HG03571 (cell line): ENCODE measurements around the gene RASSF1.
A peak's percentile ranks its signal among the peaks of the same experiment; 100 is the strongest.

Source experiments
- ATAC-seq: cut with Tn5 transposase; IDR thresholded peaks from one replicate; pipeline ENCODE4 v1.9.1; 2021; ENCODE audit not compliant: unreplicated experiment

The RASSF1 gene

DNA sequence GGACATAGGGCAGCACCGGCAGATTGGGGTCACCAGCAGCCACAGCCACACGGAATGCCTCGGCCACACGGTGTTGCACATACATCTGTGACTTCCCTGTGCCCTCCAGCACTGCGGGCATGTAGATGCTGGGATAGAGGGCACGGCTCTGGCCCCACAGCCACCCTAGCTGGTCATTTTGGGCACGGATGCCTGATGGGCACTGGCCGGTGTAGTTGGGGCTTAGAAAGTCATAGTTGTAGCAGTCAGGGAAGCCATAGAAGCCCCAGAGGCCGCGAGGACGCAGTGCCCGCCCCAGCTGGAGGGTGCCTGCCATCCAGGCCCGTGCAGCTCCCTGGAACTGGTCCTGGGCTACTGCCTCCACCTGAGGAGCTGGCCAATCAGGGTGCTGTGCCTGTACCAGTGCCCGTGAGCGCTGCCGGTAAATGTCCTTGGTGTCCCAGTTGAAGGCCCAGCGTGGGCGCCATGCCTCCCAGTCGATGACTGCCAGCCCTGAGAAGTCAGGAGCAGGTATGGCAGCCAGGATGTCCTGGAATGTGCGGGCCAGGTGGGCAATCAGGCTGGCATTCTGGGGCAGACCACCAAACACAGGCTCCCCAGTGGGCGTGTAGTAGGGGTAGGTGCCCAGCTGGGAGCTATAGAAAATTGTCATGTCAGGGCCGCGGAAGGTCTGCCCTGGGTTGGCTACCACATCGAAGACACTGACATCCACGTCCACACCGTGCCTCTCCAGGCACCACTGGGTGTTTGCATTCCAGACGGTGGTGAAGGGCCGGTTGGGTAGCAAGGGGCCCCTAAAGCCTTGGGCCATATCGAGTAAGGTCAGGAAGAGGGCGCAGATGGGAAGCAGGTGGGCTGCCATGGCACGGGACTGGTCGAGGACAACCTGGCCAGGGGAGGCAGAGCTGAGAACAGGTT lies 38.3 kb downstream of the RASSF1 start:
- ATAC-seq, result no peak

DNA sequence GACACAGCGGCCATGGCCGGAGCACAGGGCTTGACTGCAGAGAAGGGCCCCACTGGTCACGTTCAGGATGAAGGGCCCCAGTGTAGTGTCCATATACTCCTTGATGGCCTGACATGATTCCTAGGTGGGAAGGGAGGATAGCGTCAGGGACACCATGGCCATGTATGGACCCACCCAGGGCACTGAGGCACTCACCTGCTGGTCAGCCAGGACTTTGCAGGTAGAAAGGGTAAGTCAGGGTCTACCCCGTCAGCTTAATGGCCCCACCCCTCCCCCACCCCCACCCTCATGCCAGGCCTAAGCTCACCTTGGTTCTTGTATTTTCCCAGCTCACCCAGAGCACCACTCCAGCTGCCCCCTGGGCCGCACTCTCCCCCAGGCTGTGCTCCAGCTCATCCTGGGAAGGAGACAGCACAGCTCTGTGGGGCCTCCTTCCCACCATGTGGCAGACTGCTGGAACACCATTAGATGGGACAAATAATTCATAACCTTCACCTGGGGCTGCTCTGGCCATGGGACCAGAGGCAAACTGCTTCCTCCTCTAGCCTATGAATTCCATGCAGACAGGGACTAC lies 39.9 kb downstream of the RASSF1 start:
- ATAC-seq, result no peak

DNA sequence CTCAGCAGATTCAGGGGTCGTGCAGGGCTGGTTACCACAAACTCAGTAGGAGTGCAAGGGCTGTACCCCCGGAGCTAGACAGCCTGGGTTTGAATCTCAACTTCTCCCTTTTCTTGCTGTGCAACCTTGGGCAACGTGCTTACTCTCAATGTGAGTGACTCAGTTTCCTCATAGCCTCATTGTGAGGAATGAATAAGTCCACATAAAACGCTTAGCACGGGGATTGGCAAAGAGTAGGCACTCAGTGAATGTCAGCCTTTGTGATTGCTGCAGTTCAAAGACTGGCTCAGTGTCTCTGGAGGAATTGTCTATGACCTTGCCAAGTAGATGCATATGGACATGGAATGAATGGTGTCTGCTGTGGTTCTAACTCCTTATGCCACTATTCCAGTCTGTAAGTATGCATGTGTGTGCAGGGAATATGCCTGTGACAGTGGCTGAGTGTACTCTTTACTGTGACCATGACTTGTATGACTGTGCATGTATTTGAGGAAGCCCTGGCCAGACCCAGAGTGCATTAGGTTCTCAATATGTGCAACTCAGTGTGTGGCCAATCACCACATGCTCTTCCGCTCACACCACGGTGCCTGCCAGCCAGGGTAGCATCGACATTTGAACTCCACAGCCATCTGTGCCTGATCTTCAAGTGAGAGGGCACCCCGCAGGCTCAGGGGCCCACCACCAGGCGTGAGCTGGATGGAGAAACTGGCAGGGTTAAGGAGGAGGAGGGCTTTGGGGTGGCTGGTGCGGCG lies 40.5 kb downstream of the RASSF1 start:
- ATAC-seq, result no peak

DNA sequence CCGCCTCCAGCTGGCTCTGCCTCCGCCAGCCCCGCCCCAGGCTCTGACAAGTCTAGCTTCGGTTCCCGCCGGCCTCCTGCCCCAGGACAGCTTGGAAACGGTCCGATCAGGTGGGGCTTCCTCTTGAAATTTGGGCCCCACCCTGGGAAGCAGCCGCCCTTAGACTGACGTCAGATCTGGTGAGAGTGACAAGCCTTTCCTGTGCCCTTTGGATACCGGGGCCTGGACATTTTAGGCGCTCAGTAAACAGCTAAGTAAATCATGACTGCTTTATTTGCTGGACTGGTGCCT lies 41.1 kb downstream of the RASSF1 start:
- no peak for ATAC-seq

DNA sequence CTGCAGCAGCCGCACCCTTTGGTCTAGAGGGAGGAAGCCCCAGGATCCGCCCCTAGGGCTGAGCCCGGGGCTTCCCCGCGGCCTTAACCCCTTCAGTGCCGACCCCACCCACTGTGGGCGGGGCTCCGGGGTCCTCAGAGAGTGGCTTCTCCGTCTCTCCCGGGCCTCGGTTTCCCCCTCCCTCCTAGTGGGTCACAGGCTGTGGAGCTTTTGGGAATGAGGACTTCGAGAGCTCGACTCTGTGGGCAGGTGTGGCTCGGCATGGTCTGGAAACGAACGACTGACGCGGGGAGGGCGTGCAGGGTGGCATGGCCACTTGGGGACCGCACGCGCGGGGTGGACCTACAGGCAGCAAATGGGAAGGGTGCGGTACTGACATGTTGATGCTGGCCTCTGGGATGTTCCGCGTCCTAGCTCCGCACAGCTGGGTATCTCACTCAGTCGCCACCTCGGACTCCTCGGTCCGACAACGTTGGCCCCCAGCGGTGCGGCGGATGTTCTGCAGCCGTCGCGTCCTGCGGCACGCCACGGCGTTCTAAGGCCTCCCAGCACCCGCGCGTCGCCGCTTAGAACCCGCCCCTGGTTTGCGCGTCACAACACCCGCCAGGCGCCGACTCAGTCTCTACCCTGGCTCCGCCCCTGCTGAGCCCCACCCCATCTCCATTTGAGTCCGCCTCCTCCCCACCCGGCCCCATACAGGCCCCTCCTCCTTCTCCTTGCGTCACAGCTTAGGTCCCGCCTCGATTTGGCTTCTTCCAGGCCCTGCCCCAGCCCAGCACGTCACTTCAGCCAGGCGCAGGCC lies 41.6 kb downstream of the RASSF1 start, which contains the start of the genes HYAL3 and NAA80:
Gene HYAL3 (minus strand): TSS at position 570 of the 802 bp plus-strand sequence. CDS start 3,803 bp downstream, outside the sequence.
Gene NAA80 (minus strand): TSS at position 570 of the 802 bp plus-strand sequence. CDS start 1,942 bp downstream, outside the sequence.
- ATAC-seq, result peak; percentile 84

DNA sequence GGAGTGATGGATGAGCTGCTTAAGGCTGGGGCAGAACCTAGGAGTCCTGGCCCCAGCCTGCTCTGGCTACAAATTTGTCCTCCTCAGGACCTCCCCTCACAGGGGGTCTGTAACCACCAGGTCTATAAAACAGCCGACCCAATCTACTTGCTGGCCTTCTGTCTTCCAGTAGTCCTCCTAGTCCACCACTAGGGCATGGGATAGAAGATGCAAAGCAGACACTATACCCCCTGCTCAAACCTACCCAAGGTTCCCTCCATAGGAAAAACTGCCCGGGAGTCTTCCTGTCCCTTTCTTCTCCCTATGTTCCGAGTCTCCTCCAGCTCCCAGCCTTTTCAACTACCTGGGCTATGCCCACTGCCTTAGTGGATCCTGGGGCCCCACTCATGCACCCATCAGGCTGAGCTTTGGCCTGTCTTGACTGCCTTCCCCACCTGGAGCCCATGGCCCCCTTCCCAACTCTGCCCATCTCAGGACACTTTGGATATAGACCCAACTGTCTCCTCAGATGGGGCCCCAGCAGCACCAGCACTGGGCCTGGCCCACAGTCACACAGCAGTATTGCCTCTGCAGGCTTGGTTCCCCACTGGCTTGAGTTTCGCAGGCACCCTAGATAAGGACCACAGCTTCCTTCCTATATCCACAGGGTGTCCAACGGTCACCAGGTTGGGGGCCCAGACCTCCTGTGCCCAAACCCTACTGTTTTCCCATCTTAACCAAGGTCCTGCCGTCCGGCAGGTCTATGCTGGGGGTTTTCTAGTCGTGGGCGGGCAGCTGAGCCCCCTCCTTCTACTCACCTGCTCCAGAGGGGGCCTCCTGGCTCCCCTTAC lies 42.5 kb downstream of the RASSF1 start:
- no peak for ATAC-seq

DNA sequence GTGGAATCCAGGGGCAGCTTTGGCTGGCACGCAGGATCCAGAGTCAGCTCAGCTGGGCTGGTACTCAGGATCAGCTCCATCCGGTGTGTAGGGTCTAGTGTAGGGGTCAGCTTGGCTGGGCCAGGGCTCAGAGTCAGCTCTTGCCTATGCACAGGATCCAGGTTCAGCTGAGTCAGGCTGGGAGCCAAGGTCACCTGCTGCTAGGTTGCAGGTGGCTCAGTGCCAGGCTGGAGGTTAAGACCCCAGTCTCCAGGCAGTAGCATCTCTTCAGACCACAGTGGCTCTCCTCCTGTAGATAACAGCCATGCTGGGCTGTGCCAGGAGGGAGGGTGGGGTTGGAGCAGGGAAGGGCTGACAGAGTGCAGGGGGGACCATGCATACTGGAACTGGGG lies 43.3 kb downstream of the RASSF1 start:
- no peak for ATAC-seq

DNA sequence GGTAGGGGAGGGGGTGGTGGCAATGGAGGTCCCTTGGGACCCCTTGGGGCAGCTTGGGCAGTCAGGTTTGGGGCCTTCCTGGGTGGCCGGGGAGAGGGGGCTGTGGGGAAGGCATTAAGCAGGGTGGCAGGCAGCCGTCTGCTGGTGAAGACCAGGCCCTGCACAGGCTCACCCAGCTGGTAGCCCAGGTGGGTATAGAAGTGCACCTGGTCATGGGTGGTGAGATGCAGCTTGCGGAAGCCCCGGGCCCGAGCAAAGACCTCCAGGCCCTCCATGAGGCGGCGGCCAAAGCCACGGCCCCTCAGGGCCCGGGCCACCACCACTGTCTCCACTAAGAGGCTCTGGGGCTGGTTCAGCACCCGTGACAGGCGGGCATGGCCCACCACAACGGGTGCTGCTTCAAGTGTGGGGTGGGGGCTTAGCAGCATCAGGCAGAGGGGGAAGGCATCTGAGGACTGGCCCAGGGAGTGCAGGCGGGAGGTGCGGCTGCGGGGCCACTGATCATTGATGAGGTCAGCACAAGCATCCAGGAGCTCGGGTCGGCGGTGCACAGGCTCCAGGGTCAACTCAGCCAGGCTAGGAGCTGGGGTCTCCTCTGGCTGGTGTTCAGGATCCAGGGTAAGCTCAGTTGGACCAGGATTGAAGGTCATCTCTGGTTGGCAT lies 43.8 kb downstream of the RASSF1 start:
- no peak for ATAC-seq

DNA sequence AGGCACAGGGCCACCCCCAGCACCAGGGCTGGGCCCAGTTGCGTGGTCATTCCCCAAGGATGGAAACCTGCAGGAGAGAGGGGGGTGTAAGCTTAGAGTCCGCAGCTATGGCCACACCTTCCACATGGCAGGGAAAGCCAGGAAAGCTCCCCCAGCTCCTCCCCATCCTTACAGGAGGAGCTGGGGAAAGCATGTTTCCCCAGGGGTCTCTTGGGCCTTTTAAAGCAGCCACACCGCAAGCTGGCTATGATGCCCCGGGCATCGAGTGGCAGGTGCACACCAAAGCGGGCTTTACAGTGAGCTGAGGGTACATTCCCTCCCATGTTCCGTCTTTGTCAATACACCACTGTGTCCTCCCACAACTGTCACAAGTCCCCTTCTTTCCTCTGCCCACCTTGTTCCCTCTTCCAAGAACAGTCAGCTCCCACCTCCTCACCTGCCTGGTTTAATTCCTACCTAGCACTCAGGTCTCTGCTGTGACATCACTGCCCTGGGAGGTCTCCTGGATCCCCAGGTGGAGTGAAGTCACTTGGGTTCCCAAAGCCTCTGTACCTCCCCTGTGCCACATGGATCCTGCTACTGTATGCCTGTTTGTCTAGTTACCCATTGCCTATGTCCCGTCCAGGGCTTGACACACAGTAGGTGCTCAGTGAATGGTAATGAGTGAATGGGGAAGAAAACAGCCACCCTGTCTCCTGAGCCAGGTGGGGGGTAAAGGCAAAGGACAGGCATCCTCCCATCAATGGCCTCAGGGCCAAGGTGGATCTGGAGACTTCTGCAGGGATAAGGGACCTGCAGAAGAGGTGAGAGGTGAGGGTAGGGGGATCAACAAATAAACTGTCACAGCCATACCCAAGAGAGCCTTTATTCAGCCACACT lies 44.8 kb downstream of the RASSF1 start:
- no peak for ATAC-seq

DNA sequence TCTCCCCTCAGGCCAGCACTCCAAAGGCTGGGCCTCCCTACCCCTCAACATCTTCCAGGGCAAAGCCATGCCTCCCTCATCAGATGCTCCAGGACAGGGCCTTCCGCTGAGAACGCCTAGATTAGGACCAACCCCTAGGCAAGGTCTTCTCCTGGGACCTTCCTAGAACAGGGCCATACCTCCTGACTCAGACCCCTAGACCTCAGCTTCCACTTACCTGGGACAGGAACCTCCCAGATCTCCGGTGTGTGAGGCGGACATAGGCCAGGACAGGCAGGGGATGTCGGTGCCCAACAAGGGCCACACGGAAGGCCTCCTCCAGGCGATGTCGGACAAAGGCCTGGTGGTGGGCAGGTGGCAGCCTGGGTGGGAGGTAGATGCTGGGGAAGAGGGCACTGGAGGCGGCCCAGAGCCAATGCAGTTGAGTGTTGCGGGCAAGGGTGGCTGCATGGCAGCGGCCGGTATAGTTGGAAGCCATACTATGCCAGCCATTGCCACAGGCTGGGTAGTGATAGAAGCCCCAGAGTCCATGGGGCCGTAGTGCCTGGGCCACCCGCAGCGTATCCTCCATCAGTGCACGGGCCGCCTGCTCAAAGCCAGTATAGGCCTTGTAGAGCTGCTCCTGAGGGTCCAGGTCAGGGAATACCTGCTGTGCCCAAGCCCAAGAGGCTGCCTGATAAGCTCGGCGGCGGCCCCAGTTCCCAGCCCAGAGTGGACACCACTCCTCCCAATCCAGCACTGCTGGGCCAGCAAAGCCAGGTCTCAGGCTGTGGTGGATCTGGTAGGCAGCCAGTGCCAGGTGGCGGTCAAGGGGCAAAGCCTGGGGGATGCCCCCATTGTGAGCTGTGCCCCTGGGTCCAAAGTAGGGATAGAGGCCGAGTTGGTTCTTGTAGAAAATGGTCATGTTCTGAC lies 45.9 kb downstream of the RASSF1 start:
- ATAC-seq, result no peak

DNA sequence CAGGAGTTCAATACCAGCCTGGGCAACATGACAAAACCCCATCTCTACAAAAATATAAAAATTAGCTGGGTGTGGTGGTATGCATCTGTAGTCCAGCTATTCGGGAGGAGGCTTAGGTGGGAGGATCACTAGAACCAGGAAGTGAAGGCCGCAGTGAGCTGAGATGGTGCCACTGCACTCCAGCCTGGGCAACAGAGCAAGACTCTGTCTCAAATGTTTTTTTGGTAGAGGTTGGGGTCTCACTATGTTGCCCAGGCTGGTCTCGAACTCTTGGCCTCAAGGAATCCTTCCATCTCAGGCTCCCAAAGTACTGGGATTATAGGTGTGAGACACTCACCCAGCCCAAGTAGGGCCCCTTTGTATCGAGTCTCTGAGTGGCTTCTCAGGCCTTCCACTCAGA lies 46.5 kb downstream of the RASSF1 start:
- no peak for ATAC-seq

DNA sequence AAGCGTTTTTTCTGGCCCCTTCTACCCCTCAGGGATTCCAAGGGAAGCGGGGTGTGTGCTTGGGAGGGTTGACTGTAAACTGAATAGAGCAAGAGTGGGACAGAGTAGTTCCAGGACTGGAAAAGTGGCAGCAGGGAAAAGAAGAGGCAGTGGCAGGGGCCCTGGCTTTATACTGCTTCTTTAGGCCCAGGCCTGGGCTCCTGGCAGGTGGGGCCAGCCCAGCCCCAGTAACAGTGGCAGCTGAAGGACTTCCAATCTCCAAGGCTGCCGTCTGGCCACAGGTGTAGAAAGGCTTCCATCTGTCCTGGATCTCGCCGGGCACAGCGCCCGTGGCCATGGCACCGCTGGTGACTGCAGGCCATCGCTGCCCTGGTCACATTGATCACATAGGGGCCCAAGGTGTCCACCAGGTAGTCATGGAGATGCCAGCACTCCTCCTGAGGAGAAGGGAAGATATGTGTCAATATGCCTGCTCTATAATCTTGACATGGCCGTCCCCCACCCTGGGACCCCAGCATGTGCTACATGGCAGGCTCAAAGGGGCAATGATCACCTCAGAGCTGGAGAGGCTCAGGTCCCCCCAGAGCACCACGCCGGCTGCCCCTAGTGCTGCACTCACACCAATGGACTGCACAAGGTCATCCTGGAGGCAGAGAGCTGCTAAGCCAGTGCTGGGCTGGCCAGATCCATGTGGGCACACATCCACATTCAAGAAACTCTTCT lies 47.4 kb downstream of the RASSF1 start:
- no peak for ATAC-seq

DNA sequence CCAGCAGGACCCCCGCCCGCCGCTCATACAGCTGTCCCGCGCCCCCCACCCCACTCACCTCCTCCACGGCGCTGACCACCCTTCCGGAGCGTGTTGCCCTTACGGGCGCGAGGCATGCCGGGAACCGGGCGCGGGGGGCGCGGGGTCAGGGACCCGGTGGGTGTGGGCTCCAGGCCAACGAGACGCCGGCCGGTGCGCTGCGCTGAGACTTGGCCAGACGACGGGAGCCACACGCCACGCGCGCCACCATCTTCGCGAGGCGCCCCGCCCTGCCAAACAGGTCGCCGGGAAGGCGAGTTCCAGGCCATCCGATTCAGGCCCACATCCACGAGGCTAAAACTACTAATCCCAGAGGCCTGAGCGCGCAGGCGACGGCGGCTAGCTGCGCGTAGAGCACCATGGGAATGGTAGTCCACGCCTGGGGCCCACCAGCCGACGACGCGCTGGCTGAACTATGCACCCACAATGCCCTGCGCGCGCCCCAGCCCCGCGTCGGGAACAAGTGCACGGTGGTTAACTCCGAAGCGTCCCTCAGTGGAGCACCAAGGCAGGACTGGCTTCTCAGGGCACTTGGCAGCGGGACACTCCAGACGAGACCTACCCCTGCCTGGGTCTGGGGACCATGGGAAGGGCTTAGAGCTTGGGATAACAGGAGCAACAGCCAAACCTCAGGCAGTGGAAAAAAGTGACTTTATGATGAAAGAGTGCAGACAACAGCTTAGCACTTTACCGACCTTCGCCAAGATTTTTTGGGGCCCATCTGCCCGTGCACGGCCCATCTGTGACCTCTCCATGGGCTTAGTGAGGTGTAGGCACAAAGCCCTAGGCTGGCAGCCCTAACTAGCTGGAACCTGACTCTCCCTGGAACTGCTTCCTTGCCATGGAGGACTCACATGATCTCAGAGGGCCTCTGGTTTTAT lies 48.2 kb downstream of the RASSF1 start, which contains the start of gene IFRD2:
Gene IFRD2 (minus strand): TSS at position 271 of the 920 bp plus-strand sequence. CDS start 155 bp downstream, at position 116.
- peak; percentile 91 for ATAC-seq

DNA sequence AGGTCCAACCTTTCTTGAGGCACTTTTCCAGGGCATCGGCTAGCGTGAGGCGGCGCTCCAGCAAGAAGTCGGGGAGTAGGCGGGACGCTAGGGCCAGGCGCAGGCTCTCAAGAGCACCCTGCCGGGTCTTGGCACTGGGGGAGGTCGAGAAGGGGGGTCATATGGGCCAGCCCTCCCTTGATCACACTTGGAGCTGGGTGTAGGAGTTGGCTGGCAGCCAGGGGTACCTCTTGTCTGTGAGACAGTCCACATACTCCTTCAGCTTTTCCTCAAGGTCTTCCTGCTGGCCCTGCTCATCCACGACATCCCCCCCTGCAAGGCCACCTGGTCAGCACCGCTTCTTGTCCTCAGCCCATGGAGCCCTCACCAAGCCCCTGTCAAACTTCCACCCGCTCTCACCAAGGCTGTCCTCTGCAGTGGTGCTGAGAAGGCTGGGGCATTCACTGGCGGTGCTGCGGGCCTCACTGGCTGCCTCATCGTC lies 50.4 kb downstream of the RASSF1 start:
- no peak for ATAC-seq

DNA sequence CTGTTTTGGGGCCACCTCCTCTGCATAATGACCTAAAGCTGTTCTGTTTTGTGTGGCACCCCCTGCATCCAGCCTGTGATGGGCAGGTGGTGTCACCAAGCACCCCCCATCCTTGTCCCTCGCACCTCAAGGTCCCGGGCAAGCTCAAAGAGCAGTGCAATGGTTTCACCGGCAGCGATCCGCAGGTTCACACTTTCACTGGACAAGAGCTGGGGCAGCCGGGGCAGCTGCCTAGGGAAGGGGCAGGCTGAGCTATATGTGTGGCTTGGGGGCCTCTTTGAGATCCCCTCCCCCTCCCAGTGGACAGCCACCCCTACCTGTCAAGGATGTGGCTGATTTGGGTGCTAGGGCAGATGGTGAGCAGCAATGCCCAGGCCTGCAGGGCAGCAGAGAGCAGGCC lies 51.5 kb downstream of the RASSF1 start:
- no peak for ATAC-seq
